Vagina (tissue), 2 donors: Measurements from ENCODE around the gene MACIR.

Source experiments
- CTCF ChIP-seq, 3 experiments: fragments of 450-650 bp in 2 of 3; fragments of 200-600 bp in 1 of 3; sonication (generic) in 1 of 3; IDR thresholded peaks; one replicate each; pipeline ENCODE4 v1.5.1; 2017 to 2019; ENCODE audit warnings: antibody characterized with exemption in 3 of 3, mild to moderate bottlenecking in 2 of 3, moderate library complexity in 2 of 3
- POLR2A ChIP-seq, 2 donors: fragments of 450-650 bp; IDR thresholded peaks; one replicate each; pipeline ENCODE4 v1.6.1; 2017; ENCODE audit warnings: antibody characterized with exemption in 2 of 2, mild to moderate bottlenecking in 2 of 2, moderate library complexity in 2 of 2
- POLR2AphosphoS5 ChIP-seq, 2 donors: sonication (generic); formaldehyde crosslinking; IDR thresholded peaks; one replicate each; pipeline ENCODE4 v1.9.0; 2017; ENCODE audit warnings: antibody characterized with exemption in 2 of 2, mild to moderate bottlenecking in 2 of 2, low read depth in 1 of 2; ENCODE audit not compliant: insufficient read depth in 1 of 2

GRCh38 chr5:103235891-103236290 is 22.7 kb upstream of the MACIR start:
- TF ChIP-seq CTCF (IDR thresholded peaks at IDR 0.05) (no peak), POLR2A (IDR thresholded peaks at IDR 0.05) (no peak), POLR2AphosphoS5 (IDR thresholded peaks at IDR 0.05; ENCODE audit: insufficient read depth in 1 of 2, low read depth in 1 of 2) (no peak)
